Cerebellar cortex (tissue), 1 donor: ENCODE data around the gene TMEM198.

Experiments used
- DNase-seq: peaks from one replicate; pipeline ENCODE4 v3.0.0-alpha.2; 2015; ENCODE audit warnings: low spot score

TMEM198 gene, protein sequence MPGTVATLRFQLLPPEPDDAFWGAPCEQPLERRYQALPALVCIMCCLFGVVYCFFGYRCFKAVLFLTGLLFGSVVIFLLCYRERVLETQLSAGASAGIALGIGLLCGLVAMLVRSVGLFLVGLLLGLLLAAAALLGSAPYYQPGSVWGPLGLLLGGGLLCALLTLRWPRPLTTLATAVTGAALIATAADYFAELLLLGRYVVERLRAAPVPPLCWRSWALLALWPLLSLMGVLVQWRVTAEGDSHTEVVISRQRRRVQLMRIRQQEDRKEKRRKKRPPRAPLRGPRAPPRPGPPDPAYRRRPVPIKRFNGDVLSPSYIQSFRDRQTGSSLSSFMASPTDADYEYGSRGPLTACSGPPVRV

DNA sequence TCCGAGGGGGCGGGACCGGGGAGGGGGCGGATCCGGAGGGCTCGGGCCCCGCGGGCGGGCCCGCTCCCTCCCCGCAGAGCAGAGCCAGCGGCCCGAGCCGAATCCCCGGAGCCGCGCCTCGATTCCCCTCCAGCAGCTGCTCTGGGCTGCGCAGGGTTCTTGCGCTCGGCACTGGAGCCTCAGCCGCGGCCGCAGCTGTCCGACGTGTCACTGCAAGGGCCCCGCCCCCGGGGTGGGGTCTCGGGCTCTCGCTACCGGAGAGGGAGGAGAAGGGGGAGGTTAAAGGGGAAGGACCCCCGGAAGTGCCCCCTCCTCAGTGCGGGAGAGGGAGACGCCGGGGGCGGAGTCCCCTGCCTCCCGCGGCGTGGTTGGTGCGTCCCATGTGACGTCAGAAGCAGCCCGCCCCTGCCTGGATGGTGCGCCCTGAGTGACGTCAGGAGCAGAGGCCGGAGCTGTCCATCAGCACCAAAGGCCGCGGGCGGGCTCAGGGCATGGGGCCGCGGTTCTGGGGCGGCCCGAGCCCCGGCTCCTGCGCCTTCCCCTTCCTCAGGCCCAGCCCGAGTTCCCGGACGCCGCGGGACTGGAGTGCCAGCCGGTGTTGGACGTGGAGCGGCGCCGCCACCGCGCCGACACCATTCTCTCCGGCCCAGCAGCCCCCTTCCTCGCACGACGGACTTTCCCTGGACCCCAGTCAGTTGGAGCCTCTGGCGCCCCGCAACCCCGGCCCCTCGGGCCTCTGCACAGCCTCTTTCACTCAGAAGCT lies at the start of gene TMEM198, which contains the start of gene CHPF:
Gene TMEM198 (plus strand): TSS at position 433 of the 763 bp plus-strand sequence. CDS start 700 bp downstream, outside the sequence.
Gene CHPF (minus strand): TSS at position 214 of the 763 bp plus-strand sequence. CDS start 271 bp downstream, outside the sequence.
- peak; percentile 97 for DNase-seq

DNA sequence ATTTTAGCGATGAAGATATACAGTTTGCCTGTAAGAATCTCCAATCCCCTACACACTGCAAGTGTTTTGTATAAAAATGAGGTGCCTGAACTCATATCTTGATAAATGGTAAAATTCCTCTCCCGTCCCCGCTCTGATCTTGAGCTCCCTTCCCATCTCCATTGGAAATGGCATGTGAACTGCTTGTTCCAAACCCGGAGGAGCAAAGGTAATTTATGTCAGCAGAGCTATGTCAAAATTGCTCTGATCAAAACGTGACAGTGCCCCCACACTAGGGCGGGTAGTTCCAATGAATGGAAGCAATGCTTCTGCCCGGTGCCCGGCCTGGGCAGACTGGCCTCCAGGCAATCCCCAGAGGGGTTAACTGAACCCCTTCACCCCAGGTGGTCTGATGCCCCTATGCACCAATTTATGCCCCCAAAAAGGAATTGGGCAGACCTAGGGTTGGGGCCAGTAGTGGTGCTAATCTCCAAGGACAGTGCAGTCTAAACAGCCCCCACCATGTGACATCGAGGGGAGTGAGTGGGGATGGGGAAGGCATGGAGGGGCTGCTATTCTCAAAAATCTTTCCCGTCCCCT lies 48.8 kb upstream of the TMEM198 start:
- DNase-seq, result no peak

DNA sequence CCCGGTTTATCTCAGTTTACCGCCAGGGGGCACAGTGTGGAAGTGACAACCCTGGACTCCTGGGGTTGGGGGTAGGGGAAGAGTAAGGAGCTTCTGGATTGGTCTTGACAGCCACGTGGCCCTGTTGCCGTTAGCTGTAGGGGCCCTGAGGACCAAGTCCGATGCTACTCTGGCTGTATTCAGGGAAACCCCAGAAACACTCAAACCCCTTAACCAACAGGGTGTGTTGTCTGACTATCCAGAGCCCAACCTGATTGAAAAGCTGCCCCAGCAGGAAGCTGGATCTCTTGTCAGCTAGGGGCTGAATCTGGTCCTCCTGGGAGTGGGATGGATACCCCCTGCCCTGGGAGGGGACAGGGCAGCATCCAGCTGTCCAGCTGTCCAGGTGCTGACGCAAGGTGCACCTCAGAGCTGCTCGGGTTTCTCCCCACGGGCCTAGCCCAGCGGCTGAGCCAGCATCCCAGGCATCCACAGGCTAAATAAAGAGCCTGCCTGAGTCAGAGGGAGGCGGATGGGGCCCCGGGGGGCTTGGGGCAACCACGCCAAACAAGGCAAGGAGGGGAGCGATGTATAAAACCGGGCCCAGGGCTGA lies 48.2 kb upstream of the TMEM198 start:
- peak; percentile 80 for DNase-seq

DNA sequence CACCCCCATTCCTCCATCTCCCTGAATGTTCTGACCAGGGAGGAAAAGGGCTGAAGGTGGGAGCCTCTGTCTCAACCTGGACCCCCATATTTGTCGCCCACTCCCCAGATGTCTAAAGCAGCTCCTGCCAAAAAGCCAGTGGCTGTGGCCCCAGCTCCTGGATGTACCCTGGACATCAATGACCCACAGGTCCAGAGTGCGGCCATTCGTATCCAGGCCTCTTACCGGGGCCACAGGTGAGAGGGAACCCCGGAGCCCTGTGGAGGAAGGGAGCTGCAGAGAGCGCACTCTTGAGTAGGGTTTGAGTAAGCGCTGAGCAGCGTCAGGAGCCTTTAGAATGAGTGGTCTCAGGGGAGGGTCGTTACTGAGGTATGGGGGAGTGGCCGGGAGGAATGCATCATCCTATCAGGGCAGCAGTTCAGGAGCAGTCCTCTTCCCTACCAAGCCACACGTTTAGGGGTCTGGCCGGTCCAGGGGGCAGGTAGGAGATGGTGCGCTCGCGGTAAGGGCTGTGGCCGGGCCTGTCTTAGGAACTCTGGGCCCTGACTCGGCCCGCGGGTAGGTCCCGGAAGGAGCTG lies 47.5 kb upstream of the TMEM198 start:
- DNase-seq, result no peak

DNA sequence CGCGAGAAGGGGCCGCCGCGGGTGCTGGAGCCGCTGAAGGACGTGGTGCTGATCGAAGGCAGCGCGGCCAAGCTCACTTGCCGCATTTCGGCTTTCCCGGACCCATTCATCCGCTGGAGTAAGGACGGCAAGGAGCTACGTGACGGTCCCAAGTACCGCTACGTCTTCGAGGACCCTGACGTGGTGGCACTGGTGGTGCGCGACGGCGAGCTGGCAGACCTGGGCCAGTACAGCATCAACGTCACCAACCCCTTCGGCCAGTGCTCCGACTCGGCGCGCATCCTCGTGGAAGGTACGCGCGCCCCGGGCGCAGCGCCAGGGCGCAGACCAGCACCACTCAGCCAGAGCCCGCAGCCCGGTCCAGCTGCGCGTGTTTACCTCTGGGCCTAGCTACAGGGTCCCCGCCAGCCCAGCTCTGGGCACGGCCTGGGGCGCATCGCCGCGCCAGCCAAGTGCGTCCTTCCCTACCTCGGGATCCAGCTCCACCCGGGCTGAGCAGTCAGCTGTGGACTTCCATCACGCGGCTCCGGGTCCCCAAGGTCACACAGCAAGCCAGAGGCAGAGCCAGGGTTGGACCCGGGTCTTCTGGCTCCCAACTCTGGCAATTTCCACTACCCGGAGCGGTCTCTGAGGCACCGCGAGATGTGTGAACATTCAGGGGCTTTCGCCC lies 46.9 kb upstream of the TMEM198 start:
- no peak for DNase-seq

DNA sequence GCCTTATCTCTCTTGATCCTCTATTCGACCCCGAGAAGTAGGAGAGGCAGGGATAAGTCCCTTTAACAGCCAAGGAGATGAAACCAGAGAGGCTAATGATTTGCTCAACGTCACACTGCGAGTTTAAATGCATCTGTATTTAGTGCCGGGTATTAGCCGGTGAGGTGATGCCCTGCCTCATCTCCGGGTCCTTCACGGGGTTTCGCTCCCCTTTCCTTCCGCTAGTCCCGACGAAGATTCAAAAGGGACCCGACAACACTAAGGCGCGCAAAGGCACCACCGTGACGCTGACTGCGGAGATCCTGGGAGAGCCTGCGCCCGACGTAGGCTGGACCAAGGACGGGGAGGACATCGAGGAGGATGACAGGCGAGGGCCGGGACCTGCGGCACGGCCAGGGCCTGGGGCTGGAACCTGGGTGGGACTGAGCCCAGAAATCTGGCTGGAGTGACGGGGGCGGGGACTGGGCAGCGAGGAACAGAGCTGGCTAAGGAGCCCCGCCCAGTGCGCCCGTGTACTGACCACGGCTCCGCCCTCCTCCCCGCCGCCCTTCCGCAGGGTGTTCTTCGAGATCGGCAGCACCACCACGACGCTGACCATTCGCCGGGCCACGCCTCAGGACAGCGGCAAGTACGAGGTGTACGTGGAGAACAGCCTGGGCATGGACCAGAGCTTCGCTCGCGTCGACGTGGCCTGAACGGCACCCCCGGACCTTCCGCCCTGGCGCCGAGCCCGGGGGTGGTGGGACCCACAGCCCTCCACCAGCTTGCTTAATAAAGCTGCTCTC lies 46.1 kb upstream of the TMEM198 start:
- DNase-seq, result no peak

DNA sequence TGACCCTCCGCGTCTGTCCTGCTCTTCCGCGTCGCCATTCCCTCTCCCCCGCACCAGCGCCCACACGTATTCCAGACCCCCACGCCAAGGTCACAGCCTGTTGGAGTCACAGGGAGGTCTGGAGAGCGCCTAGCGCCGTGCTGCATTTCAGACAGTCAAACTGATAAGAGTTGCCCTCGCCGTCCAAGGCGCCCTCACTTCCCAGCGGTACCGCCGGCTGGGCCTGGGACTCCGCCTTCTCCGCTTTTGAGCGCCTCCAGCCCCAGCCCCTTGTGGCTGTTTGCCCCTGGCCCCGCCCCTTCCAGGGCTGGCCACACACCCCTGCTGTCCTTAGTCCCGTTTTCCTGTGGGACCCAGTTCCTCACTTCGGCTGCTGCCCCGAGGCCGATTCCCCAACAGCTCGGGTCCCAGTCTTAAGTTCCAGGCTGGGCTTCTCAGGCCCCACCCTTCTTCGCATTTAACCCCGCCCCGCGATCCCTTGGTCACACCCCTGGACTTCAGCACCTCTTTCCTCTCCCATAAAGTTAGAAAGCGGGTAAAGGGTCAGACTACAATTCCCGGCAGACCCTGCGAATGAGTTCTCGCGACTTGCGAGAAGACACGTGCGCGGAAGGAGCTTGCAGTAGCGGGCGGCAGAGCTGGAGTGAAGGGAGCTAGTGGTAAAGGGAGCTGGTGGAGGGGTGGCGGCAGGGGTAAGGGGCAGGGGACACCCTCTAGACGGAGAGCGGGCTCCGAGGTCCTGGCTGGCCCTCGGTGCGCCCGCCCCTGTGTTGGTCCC lies 45.4 kb upstream of the TMEM198 start, which contains the start of gene GMPPA:
Gene GMPPA (plus strand): TSS at position 612 of the 778 bp plus-strand sequence. CDS start 1,085 bp downstream, outside the sequence.
- peak; percentile 98 for DNase-seq

DNA sequence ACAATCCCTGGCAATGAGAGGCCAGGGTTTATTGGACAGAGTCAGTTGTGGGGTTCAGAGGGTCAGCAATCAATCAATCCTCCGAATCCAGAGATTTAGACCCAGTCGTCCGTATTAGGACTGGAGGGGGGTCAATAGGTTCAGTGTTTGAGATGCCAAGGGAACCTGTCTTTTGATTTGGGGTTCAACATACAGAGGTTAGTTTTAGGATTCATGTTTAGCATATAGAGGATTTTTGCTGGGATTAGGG lies 44.8 kb upstream of the TMEM198 start:
- DNase-seq, result no peak

DNA sequence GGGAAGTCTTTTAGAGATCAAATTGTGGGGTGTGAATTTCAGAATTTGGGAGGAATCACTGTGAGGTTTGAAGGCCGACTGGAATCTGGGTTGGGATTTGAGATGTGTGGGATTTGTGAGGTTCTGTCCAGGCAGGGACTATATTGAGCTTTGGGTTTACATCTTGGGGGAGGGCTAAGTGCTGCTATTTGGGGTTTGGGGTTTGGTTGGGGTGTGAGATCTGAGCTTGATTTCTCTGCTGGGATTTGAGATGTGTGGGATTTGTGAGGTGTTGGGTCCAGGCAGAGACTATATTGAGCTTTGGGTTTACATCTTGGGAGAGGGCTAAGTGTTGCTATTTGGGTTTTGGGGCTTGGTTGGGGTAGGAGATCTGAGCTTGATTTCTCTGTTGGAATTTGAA lies 44.3 kb upstream of the TMEM198 start:
- DNase-seq, result no peak

DNA sequence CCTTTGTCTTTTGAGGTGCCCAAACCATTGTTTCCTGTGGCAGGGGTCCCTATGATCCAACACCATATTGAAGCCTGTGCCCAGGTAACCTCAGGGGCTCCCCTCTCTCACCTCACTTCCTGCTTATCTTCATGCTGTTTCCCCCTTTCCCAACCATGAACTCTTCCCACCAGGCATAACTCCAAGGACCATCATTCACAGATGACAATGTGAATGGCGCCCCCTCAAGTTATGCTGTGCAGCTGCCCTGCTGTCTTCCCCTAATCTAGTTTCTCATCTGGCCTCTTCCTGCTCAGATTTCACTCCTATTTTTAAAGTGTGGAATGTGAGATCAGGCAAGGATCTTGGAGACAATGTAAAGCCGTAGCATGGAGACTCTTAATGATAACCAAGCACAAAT lies 43.7 kb upstream of the TMEM198 start:
- DNase-seq, result no peak

DNA sequence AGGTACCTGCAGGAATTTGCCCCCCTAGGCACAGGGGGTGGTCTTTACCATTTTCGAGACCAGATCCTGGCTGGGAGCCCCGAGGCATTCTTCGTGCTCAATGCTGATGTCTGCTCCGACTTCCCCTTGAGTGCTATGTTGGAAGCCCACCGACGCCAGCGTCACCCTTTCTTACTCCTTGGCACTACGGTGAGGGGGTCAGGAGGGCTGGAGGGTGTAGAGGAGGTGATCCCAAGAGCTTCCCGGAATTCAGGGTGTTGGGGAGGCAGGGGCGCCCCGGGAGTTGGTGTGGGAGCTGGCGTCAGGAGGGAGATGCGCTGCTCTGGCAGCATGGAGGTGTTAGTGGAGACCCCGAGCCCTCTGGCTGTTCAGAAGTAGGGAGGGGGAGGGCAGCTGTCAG lies 42.0 kb upstream of the TMEM198 start:
- no peak for DNase-seq

DNA sequence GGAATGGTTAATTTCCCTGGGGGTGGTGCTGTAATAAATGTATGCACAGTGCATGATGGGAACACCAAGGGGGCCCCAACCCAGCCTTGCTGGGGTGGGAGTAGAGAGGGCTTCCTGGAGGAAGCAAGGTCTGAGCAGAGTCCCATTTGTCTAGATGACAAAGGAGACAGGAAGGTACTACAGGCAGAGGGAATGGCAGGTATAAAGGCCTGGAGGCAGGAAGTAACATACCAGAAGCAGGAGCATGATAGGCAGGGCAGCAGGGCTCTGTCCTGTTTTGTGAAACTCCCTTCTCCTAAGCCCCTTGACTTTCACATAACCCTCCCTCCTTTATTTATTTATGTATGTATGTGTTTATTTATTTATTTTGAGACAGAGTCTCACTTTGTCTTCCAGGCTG lies 41.2 kb upstream of the TMEM198 start:
- no peak for DNase-seq

DNA sequence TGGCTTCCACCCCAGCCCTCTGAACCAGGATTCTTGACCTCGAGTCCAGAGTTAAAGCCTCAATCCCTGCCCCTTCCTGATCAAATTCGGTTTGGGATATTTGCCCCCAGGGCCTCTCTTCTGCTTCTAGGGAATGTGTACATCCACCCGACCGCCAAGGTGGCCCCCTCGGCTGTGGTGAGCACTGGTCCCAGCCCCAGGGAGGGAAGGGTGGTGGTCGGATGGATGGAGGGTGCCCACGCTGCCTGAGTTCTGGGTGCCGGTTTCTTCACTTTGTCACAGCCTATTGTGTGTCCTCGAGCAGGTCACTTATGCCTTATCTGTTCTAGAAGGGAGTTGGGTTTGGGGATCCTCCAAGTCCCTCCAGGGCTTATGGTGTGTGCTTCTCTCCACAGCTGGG lies 38.2 kb upstream of the TMEM198 start:
- DNase-seq, result no peak

DNA sequence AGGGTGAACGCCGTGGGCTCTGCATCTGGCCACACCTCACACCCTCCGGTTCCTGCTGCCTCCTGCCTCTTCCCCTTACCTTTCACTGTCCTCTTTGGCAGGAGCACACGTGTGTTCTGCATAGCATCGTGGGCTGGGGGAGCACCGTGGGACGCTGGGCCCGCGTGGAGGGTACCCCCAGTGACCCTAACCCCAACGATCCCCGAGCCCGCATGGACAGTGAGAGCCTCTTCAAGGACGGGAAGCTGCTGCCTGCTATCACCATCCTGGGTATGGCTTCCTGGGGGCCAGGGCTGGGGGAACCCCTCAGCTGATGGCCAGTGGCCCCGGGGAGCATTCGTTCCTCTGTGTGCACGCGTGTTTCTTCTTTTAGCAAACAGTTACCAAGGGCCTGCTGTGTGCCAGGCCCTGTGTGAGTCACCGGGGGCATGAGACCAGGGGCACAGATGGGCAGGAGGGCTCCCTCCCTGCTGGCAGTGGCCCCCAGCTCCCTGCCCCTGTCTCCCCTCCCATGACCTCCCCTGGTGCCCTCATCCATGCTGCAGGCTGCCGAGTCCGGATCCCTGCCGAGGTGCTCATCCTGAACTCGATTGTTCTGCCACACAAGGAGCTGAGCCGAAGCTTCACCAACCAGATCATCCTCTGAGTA lies 37.6 kb upstream of the TMEM198 start:
- DNase-seq, result no peak

DNA sequence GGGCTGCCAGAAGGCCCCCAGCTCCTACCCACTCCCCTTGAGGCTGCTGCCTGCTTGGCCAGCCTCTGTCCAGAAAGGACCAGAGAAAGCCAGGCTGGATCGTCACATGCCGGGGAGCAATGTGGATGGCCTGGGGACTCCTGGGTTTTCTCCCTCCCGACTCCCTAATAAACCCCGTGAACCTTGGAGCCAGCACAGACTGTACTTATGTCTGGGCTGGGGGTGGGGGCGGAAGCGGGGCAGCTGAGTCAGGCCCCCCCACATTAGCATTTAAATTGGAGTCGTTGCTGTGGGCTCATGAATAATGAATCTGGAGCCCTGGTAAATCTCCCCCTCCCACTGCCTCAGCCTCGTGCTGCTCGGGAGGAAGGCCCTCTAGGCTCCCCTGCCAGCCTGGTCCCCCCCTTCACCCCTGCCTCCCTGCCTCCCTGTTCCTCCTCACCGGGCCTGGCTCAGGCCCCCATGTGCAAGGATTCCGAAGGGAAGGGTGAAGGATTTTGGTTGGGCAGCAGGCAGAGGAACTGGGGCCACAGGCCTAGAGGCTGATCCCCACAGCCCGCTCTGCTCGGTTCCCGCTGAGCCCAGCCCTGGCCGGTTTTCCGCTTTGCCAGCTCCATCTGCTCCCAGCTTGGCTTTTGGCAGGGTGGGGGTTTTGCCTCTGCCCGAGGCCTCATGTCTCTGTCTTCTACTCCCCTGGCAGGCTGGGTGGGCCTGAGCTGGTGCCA lies 36.9 kb upstream of the TMEM198 start:
- DNase-seq, result peak; percentile 94

DNA sequence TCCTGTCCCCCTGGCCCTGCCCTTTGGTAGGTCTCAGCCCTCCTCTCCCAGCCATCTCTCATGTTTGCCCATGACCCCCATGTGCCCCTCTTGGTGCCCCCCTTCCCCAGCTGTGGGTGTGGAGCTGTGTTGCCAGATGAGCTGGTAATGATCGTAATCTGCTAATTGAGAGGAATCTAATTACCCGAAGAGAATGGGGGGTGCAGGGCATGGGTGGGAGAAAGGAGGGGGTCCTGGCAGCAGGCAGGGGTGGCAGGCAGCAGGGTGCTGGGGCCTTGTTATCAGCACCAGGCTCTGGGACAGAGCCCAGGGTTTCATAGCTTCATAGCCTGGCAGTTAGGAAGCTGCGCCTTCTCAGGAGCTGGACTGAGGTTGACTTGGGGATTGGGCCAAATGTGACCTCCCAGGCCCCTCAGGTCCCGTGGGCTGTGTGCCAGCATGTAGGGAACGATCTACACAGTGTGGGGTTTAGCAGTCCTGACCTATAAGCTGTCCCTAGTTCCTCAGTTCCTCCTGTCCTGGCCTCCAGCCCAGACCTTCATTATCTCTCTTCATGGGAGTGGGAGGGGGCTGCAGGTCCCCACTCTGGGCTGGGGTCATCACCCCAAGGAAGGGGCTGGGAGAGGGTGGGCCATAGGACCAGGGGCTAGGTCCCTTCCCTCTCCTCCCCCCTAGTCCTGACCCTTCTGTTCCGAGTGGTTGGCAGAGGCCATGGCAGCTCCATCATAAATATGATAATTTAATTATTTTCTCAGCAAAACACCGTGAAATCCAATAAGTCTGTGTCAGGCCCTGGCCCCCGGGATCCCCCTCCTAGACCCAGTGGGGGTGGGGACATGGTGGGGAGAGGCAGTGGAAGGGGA lies 36.0 kb upstream of the TMEM198 start:
- peak; percentile 41 for DNase-seq

DNA sequence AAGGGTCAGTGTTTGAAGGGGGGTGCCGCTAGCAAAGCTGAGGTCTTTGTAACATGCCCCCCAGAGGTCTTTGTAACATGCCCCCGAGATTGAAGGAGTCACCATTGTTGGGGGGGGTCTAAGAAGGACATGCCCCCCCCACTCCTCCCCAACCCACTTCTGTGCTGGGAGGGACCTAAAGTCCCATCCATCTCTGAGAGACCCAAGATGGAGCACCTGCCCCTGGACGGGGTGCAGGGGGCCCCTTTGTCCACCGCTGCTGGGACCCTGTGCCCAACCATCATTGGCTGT lies 35.4 kb upstream of the TMEM198 start:
- DNase-seq, result no peak
